Gastrocnemius medialis (tissue), 4 donors: ENCODE data around the gene ITGA11. TPM values are rescaled to one million over a fixed set of nuclear protein-coding genes. Genes with fewer than 3 reads are reported as not detected.

Experiments
- ATAC-seq, 2 donors: fragments of 150-250 bp; one replicate each; pipeline ENCODE4 v1.9.1; 2016
- DNase-seq, 2 donors: peaks; one replicate each; pipeline ENCODE4 v3.0.0-alpha.2; 2019
- H3K27ac ChIP-seq, 4 donors: fragments of 200-600 bp; sonication (generic); 1 replicate in 1 of 4; 2 replicates in 3 of 4; pipeline ENCODE4 v1.5.1; 2016 to 2018; ENCODE audit warnings: mild to moderate bottlenecking in 2 of 4, moderate library complexity in 1 of 4
- H3K27me3 ChIP-seq, 3 donors: fragments of 200-600 bp; sonication (generic) in 2 of 3; 1 replicate in 1 of 3; 2 replicates in 2 of 3; pipeline versions ENCODE4 v1.5.1 to v1.6.0; 2016 to 2019; ENCODE audit warnings: mild to moderate bottlenecking in 1 of 3, moderate library complexity in 1 of 3
- H3K36me3 ChIP-seq, 2 donors: fragments of 200-600 bp; sonication (generic) in 1 of 2; one replicate each; pipeline ENCODE4 v1.5.1; 2017 to 2018
- H3K4me1 ChIP-seq, 2 donors: fragments of 200-600 bp; sonication (generic) in 1 of 2; one replicate each; pipeline ENCODE4 v1.5.1; 2016 to 2017; ENCODE audit warnings: mild to moderate bottlenecking in 2 of 2
- H3K4me3 ChIP-seq, 4 donors: fragments of 200-600 bp; sonication (generic) in 3 of 4; 1 replicate in 1 of 4; 2 replicates in 3 of 4; pipeline ENCODE4 v1.5.1; 2016 to 2019; ENCODE audit warnings: mild to moderate bottlenecking in 2 of 4
- H3K9me3 ChIP-seq, 3 donors: fragments of 200-600 bp; sonication (generic) in 2 of 3; 1 replicate in 1 of 3; 2 replicates in 2 of 3; pipeline ENCODE4 v1.5.1; 2016 to 2019
- POLR2A ChIP-seq, 2 donors: fragments of 450-650 bp; IDR thresholded peaks; one replicate each; pipeline ENCODE4 v1.6.1; 2017; ENCODE audit warnings: antibody characterized with exemption in 2 of 2, mild to moderate bottlenecking in 2 of 2, moderate library complexity in 2 of 2
- in situ Hi-C, 4 donors: fragments of 200-750 bp; cut with MboI; loops; one replicate each; pipeline versions ENCODE4 v1.15.0 to v1.8.0; 2017; ENCODE audit warnings: low sequenced_read_pairs in 4 of 4
- intact Hi-C: fragments of 100-400 bp; cut with DNase I; formaldehyde crosslinking; loops from one replicate; pipeline ENCODE4 v1.15.1; 2023; ENCODE audit warnings: low total_unique reads
- total RNA-seq, 4 donors: library from RNA; depleted of rRNA; stranded (reverse); fragments of >200 nt; gene quantifications; one replicate each; pipeline versions ENCODE4 v1.1.0 to v1.2.3, GENCODE V29; 2016
- TF ChIP-seq, protein P1 (sequence below), 5 experiments: fragments of 450-650 bp in 3 of 5; fragments of 200-600 bp in 2 of 5; sonication (generic) in 2 of 5; IDR thresholded peaks in 4 of 5; conservative IDR thresholded peaks in 1 of 5; 1 replicate in 4 of 5; 2 replicates in 1 of 5; pipeline ENCODE4 v1.5.1; 2016 to 2019; ENCODE audit warnings: antibody characterized with exemption in 5 of 5, mild to moderate bottlenecking in 3 of 5, moderate library complexity in 3 of 5

ITGA11 gene
- total RNA-seq, 4 donors from 2014 or later, result 1.5 to 12.0 (median 2.5) TPM

DNA sequence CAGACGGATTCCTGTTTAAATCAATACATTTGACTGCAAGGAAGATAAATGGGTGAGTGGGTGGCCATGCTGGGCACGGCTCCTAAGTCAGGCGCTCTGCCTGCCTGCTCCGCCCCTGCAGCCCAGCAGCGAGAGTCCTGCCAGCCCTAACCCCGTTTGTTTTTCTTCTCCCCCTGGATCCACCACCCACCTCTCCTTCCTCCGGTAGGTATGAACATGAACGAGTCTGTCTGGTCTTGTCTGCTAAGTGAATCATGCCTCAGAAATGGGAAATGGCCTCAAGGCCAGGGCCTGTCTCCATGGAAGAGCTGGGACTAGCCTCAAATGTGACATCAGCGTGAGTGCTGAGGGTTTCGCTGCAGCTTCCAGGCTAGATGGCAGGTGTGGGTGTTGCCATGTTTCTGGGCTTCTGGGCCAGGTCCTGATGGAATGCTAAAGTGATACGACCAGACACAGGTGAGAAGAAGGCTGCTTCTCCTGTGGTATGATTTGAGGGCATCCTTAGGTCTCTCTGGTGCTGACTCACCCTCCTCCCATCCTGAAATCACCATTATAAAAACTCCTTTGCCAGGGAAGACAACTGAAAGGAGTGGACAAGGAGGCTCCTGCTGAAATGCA lies 160.0 kb downstream of the ITGA11 start:
- Histone ChIP-seq H3K27me3 (no peaks in the 10 kb centered on the region), H3K27ac (peak overlapping the region; percentile 97 to 100 (median 99)), H3K4me3 (peak overlapping the region in 1 of 4 donors; percentile 7), H3K9me3 (no peaks in the 10 kb centered on the region), H3K36me3 (no peaks in the 10 kb centered on the region), H3K4me1 (peaks cover 58 to 62% of the 10 kb centered on the region in 2 donors)
- ATAC-seq (peak; percentile 30 to 56), DNase-seq (peak in 1 of 2 donors; percentile 71)
- peak; percentile 18 to 64 for TF ChIP-seq POLR2A (IDR thresholded peaks at IDR 0.05)
- TF ChIP-seq, protein P1, sequence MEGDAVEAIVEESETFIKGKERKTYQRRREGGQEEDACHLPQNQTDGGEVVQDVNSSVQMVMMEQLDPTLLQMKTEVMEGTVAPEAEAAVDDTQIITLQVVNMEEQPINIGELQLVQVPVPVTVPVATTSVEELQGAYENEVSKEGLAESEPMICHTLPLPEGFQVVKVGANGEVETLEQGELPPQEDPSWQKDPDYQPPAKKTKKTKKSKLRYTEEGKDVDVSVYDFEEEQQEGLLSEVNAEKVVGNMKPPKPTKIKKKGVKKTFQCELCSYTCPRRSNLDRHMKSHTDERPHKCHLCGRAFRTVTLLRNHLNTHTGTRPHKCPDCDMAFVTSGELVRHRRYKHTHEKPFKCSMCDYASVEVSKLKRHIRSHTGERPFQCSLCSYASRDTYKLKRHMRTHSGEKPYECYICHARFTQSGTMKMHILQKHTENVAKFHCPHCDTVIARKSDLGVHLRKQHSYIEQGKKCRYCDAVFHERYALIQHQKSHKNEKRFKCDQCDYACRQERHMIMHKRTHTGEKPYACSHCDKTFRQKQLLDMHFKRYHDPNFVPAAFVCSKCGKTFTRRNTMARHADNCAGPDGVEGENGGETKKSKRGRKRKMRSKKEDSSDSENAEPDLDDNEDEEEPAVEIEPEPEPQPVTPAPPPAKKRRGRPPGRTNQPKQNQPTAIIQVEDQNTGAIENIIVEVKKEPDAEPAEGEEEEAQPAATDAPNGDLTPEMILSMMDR (IDR thresholded peaks at IDR 0.05 in 4 of 5, conservative IDR thresholded peaks at IDR 0.05 in 1 of 5), result no peak
- intact Hi-C loops, result loop anchor here (1.0 to 10.0 kb wide), 6 partner anchors 12 to 1197 kb away; partner anchors contain the start of gene RPLP1
- in situ Hi-C loops, result no loop called here

DNA sequence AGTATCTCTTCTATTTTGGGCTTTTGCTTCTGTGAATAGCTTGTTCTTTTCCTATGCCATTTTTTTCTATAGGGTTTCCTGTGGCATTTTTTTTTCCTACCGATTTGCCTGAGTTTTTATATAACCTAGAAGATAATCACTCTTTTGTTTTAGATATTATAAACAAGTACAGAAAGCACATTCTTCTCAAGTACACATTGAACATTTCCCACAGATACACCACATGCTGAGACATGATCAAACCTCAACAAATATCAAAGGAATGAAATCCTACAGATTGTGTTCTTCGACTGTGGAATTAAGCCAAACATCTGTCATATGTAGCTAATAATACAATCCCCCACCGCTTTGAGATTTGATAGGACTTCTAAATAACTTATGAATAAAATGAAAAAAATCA lies 163.6 kb downstream of the ITGA11 start:
- no peak for TF ChIP-seq POLR2A (IDR thresholded peaks at IDR 0.05)
- TF ChIP-seq, protein P1 (IDR thresholded peaks at IDR 0.05 in 4 of 5, conservative IDR thresholded peaks at IDR 0.05 in 1 of 5), result no peak
- in situ Hi-C loops (no loop called here), intact Hi-C loops (no loop called here)
- ATAC-seq (no peak), DNase-seq (no peak)
- peaks cover 25 to 28% of the 10 kb centered on the region in 2 donors for H3K4me1 ChIP-seq
- no peaks in the 10 kb centered on the region for H3K27me3 ChIP-seq
- H3K36me3 ChIP-seq, result no peaks in the 10 kb centered on the region
- no peak overlapping the region for H3K27ac ChIP-seq
- H3K9me3 ChIP-seq, result no peaks in the 10 kb centered on the region
- H3K4me3 ChIP-seq, result no peak overlapping the region

DNA sequence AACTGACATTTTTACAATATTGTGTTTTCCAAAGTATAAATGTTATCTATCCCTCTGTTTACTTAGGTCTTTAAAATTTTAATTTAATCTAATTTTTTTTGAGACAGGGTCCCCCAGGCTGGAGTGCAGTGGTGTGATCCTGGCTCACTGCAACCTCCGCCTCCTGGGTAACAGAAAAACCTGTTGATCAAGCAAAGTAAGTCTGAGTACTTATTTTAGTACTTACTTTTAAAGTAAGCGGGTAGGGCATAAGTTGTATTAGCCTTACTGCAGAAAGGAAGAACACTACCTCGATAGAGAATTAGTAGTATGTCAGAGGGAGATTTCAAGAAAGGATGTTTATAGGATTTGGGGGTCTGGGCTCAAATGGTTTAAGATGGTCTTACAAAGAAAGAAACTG lies 166.3 kb downstream of the ITGA11 start:
- H3K27me3 ChIP-seq, result no peaks in the 10 kb centered on the region
- no peak overlapping the region for H3K27ac ChIP-seq
- H3K4me3 ChIP-seq, result no peak overlapping the region
- H3K4me1 ChIP-seq, result peaks cover 0 to 3% of the 10 kb centered on the region in 2 donors
- intact Hi-C loops (no loop called here), in situ Hi-C loops (no loop called here)
- DNase-seq (no peak), ATAC-seq (no peak)
- TF ChIP-seq POLR2A (IDR thresholded peaks at IDR 0.05), result no peak
- TF ChIP-seq, protein P1 (IDR thresholded peaks at IDR 0.05 in 4 of 5, conservative IDR thresholded peaks at IDR 0.05 in 1 of 5), result no peak
- H3K9me3 ChIP-seq, result no peaks in the 10 kb centered on the region
- no peaks in the 10 kb centered on the region for H3K36me3 ChIP-seq

DNA sequence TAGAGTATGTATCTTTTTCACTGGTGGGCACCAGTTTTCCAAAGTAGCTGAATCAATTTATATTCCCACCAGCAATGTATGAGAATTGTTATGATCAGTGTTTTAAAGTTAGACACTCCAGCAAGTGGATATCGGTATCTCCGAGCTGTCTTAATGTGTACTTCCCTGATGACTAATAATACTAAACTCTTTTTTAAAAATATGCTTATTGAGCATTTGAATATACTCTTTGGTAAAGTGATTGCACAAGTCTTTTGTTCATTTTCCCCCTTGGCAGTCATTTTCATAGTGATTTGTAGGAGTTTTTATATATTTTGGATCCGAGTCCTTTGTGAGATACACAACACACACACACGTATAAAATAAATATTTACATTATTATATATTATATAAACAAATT lies 166.9 kb downstream of the ITGA11 start:
- no peak for DNase-seq

More for the DNA sequence above, 166.9 kb downstream of the ITGA11 start:
- H3K27ac ChIP-seq, result no peak overlapping the region
- no peak overlapping the region for H3K4me3 ChIP-seq
- ATAC-seq, result no peak
- in situ Hi-C loops (no loop called here), intact Hi-C loops (no loop called here)
- H3K36me3 ChIP-seq, result no peaks in the 10 kb centered on the region
- no peaks in the 10 kb centered on the region for H3K27me3 ChIP-seq
- TF ChIP-seq, protein P1 (IDR thresholded peaks at IDR 0.05 in 4 of 5, conservative IDR thresholded peaks at IDR 0.05 in 1 of 5), result no peak
- no peak for TF ChIP-seq POLR2A (IDR thresholded peaks at IDR 0.05)
- no peaks in the 10 kb centered on the region for H3K9me3 ChIP-seq
- H3K4me1 ChIP-seq, result no peaks in the 10 kb centered on the region
